ENCODE data around the gene PERCC1. TPM values are rescaled to one million over a fixed set of nuclear protein-coding genes. Genes with fewer than 3 reads are reported as not detected.

Gene PERCC1
- total RNA-seq, 1 experiment from 2014 or later, result not detected

GRCh38 chr16:1428511-1428910 is 2.4 kb upstream of the PERCC1 start:
- DNase-seq, result no peak
- H3K27me3 ChIP-seq, result no peaks in the 10 kb centered on the region
- no peak overlapping the region for H3K4me3 ChIP-seq
- H3K9me3 ChIP-seq, result no peaks in the 10 kb centered on the region
- no peaks in the 10 kb centered on the region for H3K36me3 ChIP-seq

GRCh38 chr16:1429012-1429411 is 1.9 kb upstream of the PERCC1 start:
- H3K9me3 ChIP-seq, result no peaks in the 10 kb centered on the region

GRCh38 chr16:1429631-1430030 is 1.2 kb upstream of the PERCC1 start:
- DNase-seq, result no peak
- H3K4me3 ChIP-seq, result no peak overlapping the region
- no peaks in the 10 kb centered on the region for H3K27me3 ChIP-seq
- no peaks in the 10 kb centered on the region for H3K9me3 ChIP-seq
- no peaks in the 10 kb centered on the region for H3K36me3 ChIP-seq

More at GRCh38 chr16:1429012-1429411, 1.9 kb upstream of the PERCC1 start:
- DNase-seq, result no peak
- Histone ChIP-seq H3K27me3 (no peaks in the 10 kb centered on the region), H3K4me3 (no peak overlapping the region), H3K36me3 (no peaks in the 10 kb centered on the region)

- no peaks in the 10 kb centered on the region for H3K9me3 ChIP-seq
- no peaks in the 10 kb centered on the region for H3K27me3 ChIP-seq
- DNase-seq, result no peak
- H3K36me3 ChIP-seq, result no peaks in the 10 kb centered on the region
- H3K4me3 ChIP-seq, result no peak overlapping the region
Measured at GRCh38 chr16:1430214-1430758, 592 bp upstream of the PERCC1 start.

- DNase-seq, result no peak
- no peaks in the 10 kb centered on the region for H3K27me3 ChIP-seq
- H3K36me3 ChIP-seq, result no peaks in the 10 kb centered on the region
- H3K9me3 ChIP-seq, result no peaks in the 10 kb centered on the region
- H3K4me3 ChIP-seq, result no peak overlapping the region
Measured at GRCh38 chr16:1431497-1432270, 806 bp downstream of the PERCC1 start.

GRCh38 chr16:1432388-1433262 is 1.7 kb downstream of the PERCC1 start:
- DNase-seq, result no peak
- Histone ChIP-seq H3K4me3 (no peak overlapping the region), H3K36me3 (no peaks in the 10 kb centered on the region), H3K27me3 (no peaks in the 10 kb centered on the region), H3K9me3 (no peaks in the 10 kb centered on the region)

GRCh38 chr16:1433263-1433560 is 2.3 kb downstream of the PERCC1 start:
- Histone ChIP-seq H3K36me3 (no peaks in the 10 kb centered on the region), H3K9me3 (no peaks in the 10 kb centered on the region), H3K27me3 (no peaks in the 10 kb centered on the region), H3K4me3 (no peak overlapping the region)
- no peak for DNase-seq

- no peak overlapping the region for H3K4me3 ChIP-seq
- DNase-seq, result no peak
- H3K9me3 ChIP-seq, result no peaks in the 10 kb centered on the region
- no peaks in the 10 kb centered on the region for H3K27me3 ChIP-seq
- H3K36me3 ChIP-seq, result no peaks in the 10 kb centered on the region
Measured at GRCh38 chr16:1433756-1434155, 2.9 kb downstream of the PERCC1 start.

- H3K9me3 ChIP-seq, result no peaks in the 10 kb centered on the region
- DNase-seq, result no peak
- no peaks in the 10 kb centered on the region for H3K36me3 ChIP-seq
- H3K27me3 ChIP-seq, result no peaks in the 10 kb centered on the region
- H3K4me3 ChIP-seq, result no peak overlapping the region
Measured at GRCh38 chr16:1434644-1435592, 4.0 kb downstream of the PERCC1 start.

GRCh38 chr16:1435921-1436697 is 5.2 kb downstream of the PERCC1 start:
- Histone ChIP-seq H3K9me3 (no peaks in the 10 kb centered on the region), H3K27me3 (no peaks in the 10 kb centered on the region), H3K36me3 (no peaks in the 10 kb centered on the region), H3K4me3 (no peak overlapping the region)
- DNase-seq, result no peak

GRCh38 chr16:1436731-1437355 is 6.0 kb downstream of the PERCC1 start:
- no peak overlapping the region for H3K4me3 ChIP-seq
- no peaks in the 10 kb centered on the region for H3K27me3 ChIP-seq
- no peak for DNase-seq
- no peaks in the 10 kb centered on the region for H3K9me3 ChIP-seq
- H3K36me3 ChIP-seq, result no peaks in the 10 kb centered on the region

- no peak for DNase-seq
- Histone ChIP-seq H3K4me3 (no peak overlapping the region), H3K27me3 (no peaks in the 10 kb centered on the region), H3K9me3 (no peaks in the 10 kb centered on the region), H3K36me3 (no peaks in the 10 kb centered on the region)
Measured at GRCh38 chr16:1437606-1438005, 6.7 kb downstream of the PERCC1 start.

- DNase-seq, result no peak
- Histone ChIP-seq H3K4me3 (no peak overlapping the region), H3K27me3 (no peaks in the 10 kb centered on the region), H3K36me3 (no peaks in the 10 kb centered on the region), H3K9me3 (no peaks in the 10 kb centered on the region)
Measured at GRCh38 chr16:1438229-1439057, 7.6 kb downstream of the PERCC1 start.

- no peak for DNase-seq
- Histone ChIP-seq H3K36me3 (no peaks in the 10 kb centered on the region), H3K27me3 (no peaks in the 10 kb centered on the region), H3K4me3 (no peak overlapping the region), H3K9me3 (no peaks in the 10 kb centered on the region)
Measured at GRCh38 chr16:1439058-1439698, 8.3 kb downstream of the PERCC1 start.
